HT-29 (cell line): ENCODE results near the gene AMBRA1. TPM values are rescaled to one million over a fixed set of nuclear protein-coding genes. Genes with fewer than 3 reads are reported as not detected.
A peak's percentile ranks its signal among the peaks of the same experiment; 100 is the strongest.
"Not testable (repeated sequence)": the region's sequence is repeated elsewhere in the genome, so short reads cannot be mapped to it uniquely, and the experiment has no call there.

Experiments
- DNase-seq: peaks from one replicate; pipeline ENCODE4 v3.0.0-alpha.2; 2015; ENCODE audit warnings: low spot score
- total RNA-seq: library from RNA; depleted of rRNA; stranded (reverse); fragments of >200 nt; shearing (Covaris generic); gene quantifications from 2 replicates; pipeline ENCODE4 v1.2.3, GENCODE V29; 2014

Gene AMBRA1
- total RNA-seq, 1 experiment from 2014 or later = 34.0 TPM

DNA sequence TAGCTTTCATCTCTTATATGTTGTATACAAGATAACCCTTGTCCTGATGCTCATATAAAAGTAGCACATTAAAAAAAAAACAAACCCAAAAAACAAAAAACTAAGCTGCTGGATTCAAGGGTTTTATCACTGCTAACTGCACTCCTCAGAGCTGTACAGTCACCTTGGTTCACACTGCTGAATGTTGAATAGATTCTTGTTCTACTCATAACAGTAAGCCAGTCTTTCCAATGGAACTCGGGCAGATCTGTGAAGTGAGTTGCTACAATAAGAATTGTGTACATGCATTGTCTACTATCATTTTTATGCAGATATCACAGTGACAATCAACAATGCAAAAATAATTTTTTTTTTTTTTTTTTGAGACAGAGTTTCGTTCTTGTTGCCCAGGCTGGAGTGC, 18.5 kb upstream of the AMBRA1 start:
- no peak for DNase-seq

DNA sequence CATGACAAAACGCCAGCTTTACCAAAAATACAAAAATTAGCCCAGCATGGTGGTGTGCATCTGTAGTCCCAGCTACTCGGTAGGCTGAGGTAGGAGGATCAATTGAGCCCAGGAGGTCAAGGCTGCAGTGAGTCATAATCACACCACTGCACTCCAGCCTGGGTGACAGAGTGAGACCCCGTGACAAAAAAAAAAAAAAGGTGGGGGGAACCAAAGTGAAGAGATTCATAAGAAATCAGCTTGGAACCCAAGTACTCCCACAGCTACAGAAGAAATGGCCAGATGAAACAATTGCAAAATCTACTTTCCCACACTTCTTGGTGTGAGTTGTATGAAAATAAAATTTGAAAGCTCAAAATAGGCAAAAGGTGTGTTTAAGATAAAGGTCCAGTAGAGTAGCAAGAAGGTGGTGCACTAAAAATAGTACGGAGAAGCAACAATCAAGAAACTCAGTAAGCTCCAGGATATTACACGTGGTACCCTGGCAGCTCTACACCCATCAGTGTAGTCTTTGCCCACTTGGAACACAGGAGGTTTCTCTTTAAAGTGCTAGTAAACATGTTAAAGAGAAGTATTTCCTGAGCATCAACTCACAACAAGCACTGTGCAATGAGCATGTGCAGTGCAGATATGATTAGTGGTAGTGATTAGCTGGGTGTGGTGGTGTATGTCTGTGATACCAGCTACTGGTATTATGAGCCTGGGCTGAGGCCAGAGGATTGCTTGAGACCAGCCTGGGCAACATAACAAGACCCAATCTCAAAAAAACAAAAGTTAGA, 17.9 kb upstream of the AMBRA1 start:
- DNase-seq = no peak

DNA sequence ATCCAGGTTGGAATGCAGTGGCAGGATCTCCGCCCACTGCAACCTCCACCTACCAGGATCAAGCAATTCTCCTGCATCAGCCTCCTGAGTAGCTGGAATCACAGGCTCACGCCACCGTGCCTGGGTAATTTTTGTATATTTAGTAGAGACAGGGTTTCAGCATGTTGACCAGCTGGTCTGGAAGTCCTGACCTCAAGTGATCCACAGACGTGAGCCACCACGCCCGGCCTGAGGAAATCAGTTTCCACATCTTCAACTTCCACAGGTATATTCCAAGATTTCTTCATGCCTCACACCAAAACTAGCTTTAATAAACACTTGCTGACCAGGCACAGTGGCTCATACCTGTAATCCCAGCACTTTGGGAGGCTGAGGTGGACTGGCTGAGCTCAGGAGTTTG, 15.6 kb upstream of the AMBRA1 start:
- DNase-seq = no peak

DNA sequence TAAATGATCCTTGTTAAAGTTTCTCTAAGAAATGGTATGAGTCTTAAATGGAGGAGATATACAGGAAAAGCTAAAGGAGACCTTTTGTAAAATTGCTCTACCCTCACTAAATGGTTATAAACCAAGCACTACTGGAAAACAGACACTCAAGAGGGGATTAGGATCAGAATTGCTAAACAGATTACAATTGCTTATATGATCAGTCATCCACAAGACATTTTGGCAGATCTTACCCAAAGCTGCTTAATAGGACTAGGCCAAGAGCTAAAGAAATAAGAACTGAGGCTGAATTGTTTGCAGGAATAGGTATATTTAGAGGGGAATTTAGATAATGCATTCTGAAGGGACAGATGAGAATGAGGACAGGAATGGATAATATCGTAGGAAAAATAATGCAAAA, 13.7 kb upstream of the AMBRA1 start:
- no peak for DNase-seq

DNA sequence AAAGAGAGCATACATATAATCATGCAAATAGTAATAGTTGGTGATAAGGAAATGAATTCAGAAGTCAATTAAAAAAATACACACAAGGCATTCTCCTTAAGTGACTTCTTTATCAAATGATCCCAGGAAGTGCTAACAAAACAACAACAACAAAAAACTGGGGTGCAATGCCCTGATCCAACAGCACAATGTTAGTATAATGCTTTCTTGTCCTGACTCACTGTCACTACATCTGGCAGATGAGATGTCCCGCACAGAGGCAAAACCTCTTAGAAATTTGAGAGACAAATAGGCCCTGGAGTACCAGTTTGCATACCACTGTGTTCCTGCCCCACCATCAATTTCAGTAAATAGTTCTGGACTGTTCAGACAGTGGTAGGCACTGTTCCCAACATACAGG, 11.0 kb upstream of the AMBRA1 start:
- DNase-seq = no peak

DNA sequence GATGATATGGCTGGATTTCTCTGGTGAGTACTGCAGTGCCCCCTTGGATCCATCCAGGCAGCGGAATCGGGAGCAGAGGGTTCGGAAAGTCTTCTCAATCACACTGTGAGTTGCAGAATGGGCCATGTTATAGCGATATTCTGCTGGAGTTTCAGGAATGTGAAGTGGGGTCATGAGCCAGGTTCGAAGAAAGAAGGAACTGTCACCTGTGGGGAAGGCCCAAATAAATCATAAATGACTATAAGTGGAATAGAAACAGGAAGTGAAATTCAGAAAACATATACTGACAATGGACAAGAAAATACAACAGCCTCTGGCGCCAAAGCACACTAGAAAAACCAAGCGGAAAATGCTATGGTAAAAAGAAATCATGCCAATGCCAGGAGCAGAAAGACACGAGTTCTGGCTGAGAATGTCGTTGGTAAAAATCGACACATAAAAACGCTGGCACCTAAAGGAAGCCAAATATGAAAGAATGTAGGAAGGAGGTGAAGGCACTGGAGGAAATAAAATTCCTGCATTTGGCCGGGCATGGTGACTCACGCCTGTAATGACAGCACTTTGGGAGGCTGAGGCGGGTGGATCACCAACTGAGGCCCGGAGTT, 10.0 kb upstream of the AMBRA1 start:
- DNase-seq = no peak

DNA sequence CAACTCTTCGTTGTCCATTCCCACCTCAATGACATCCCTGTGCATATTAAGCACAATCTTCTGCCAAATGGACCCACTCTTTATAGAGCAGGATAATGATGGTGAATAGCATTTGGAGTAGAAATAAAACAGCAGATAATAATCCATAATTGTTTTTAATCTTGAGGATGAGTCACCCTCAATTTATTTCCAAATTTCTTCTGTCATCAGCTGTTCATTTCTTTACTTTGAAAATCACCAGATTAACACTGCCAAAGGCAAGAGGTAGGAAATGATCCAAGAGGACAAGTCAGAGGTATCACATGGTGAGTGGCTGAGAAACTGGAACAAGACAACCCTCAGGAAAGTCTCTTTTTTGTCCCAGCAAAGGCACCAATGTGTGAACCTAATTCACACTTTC, 7.3 kb upstream of the AMBRA1 start:
- DNase-seq = no peak

DNA sequence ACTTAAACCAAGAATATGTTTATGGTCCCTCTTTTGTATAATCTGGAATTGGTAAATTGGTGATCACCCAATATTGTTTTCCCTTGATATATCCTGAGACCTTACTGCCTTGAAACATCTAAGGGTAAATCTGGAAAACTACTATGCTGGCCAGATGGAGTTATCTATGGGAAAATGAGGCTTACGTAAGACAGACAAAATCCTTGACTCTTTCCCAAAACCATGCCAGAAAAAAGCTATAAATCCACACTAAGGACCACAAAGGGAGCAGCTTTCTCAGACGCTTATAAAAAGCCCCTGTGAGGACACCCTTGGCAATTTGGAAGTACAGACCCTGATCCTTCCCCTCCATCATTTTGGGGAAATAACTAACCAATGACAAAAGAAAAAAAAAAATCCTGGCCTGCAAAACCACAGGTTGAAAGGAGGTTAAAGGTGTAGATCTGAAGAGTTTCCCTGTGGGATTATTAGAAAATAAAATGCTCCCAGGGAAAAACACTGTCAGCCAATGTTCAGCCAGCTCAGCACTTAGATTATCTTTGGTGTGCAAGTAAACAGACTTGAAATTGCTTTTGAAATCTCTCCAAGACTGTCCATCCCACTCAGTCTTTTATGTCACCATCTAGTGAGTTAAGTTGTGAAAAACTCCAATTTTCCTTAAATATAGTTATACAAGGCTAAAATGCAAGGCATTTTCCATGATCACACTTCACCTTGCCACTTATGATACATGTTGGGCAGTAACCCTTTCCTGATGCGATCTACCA, 6.6 kb upstream of the AMBRA1 start:
- no peak for DNase-seq

DNA sequence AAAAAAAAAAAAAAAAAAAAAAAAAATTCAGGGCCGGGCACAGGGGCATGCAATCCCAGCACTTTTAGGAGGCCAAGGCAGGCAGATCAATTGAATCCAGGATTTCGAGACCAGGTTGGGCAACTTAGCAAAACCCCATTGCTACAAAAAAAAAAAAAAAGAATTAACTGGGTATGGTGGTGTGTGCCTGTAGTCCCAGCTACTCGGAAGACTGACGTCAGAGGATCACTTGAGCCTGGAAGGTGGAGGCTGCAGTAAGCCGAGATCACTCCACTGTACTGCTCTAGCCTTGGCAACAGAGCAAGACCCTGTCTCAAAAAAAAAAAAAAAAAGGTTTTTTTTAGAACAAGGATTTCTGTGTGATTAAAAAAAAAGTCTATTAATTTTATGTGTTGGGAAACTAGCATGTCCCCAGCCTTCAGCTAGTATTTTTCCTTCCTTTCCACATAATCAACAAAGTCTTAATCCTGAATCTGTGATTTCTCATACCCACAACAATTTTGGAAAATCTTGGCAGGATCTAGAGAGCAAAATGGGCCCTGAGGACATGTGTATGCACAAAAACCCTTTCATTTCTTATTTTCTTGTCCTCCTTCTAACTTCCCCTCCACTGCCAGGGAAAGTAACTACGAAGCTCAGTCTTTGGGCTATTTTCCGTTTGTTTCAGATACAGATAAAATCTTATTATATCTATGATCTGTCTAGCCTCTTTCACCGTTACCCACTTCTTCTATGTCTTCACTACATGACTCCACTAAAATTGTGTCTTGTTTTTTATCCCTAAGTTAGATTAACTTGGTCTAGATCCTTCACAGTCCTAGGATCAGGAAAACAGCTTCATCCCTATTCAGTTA, 5.7 kb upstream of the AMBRA1 start:
- no peak for DNase-seq

DNA sequence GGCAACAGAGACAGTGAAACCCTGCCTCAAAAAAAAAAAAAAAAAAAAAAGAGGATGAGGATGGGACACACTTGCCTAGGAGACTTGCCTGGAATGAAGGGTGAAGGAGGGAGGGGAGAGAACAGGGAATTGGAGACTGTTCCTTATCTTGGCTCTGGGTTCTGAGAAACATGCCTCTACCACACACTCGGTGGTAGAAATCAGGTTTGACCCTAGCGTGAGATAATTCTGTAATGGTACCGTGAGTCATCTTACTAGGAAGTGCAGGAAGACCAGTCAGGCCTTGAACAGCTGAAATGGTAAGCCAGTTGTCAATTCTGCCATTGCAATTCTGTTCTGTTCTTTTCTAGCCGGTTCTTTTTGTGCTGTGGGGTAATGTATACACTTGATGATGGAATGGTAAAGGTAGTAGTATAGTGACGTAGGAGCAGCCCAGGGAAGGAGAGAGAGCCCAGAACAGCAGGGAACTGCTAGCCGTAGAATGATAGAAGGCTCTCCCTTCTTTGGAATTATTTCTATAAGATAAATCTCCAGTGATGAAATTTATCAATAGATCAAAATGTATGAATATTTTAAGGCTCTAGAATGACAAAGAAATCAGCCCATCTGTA, 3.9 kb upstream of the AMBRA1 start:
- DNase-seq = no peak

DNA sequence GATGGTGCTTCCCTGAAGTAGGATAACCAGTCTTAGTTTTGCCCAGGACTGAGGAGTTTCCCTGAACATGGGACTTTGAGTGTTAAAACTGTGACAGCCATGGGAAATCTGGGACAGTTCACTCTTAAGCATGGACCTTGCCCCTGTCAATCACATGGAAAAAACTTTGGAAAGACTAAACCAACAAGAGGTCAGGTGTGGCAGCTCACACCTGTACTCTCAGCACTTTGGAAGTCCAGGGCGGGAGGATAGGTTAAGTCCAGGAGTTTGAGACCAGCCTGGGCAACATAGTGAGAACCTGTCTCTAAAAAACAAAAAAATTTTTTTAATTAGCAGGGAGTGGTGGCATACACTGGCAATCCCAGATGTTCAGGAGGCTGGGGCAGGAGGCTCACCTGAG, 3.3 kb upstream of the AMBRA1 start:
- DNase-seq = no peak

DNA sequence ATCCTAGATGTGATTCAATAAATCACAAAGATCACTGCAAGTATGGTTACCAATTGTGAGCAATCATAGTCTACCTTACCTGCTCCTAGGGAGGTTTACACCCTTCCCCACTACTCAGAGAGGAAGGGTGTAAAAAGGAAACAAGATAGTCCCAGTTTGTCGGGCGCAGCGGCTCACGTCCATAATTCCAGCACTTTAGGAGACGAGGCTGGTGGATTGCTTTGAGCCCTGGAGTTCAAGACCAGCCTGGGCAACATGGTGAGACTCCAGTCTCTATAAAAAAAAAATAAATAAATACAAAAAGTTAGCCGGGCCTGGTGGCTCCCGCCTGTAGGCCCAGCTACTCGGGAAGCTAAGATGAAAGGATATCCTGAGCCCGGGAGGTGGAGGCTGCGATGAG, 962 bp upstream of the AMBRA1 start:
- no peak for DNase-seq

DNA sequence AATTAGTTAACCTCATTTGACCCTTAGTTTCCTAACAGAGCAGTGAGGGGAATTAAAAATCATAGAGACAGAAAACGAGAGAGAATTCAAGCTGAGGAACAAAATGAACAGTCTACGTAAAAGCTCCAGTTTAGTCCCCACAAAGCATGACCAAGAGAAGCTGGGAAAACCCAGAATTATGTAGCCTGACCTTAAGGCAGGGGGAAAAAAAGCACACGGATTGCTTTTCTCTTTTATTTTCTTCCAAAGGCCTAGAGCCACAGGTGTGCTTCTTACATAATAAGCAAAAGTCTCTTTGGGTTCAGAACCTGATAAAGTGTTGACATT, 514 bp upstream of the AMBRA1 start:
- no peak for DNase-seq

DNA sequence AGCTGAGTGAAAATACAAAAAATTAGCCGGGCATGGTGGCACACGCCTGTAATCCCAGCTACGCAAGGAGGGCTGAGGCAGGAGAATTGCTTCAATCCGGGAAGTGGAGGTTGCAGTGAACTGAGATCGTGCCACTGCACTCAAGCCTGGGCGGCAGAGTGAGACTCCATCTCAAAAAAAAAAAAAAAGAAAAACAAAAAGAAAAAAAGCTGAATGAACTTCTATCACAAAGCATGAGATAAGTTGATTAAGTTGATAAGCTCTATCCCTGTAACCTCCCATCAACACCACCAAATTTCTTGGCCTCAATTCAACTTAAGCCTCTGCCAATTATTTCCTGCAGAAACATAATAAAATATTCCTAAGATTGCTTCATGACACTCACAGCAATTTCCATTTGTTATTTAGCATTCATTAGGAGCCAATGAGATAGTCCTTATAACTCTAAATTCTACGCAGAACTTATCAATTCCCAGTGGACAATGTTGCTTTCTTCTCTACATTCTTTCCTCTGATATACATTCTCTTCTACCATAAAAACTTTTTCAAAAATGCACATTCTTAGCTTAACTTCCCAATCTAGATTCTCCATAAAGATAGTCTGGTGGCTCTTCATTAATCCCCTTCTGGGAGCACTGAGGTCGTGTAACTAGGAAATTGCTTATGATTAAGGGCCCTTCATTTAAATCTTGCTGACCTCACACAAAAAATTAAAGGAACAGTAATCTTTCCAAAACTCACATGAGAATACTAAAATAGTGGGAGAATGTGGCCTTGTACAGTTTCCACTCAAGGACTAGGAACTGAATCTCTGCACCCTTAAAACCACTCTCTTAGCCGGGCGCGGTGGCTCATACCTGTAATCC, 2.9 kb downstream of the AMBRA1 start:
- no peak for DNase-seq

DNA sequence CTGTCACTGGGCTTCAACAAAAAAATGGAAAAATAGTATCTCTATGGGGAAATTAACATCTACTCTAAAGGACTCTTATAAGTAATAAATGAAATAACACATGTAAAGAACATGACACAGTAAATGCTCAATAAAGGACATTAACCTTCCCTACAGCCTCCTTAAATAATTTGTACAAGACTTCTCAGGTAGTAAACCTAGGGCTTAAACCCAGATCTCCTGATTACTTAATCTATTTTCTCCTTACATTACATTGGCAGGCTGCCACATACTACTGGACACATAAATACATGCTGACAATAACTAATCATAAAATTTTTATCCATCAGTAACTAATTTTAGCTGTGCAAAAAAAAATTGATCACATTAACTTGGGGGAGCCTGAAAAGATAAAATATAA, 4.9 kb downstream of the AMBRA1 start:
- DNase-seq = peak; percentile 39

DNA sequence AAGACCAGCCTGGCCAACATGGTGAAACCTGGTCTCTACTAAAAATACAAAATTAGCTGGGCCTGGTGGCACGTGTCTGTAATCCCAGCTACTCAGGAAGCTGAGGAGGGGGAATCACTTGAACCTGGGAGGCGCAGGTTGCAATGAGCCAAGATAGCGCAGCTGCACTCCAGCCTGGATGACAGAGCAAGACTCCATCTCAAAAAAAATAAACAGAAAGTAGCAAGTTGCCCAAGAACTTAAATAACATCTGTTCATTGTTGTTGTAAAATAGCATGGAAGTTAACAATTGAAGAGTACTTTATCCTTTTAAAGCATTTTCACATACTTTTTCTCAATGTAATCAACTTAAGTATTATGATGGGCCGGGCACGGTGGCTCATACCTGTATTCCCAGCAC, 5.7 kb downstream of the AMBRA1 start:
- no peak for DNase-seq

DNA sequence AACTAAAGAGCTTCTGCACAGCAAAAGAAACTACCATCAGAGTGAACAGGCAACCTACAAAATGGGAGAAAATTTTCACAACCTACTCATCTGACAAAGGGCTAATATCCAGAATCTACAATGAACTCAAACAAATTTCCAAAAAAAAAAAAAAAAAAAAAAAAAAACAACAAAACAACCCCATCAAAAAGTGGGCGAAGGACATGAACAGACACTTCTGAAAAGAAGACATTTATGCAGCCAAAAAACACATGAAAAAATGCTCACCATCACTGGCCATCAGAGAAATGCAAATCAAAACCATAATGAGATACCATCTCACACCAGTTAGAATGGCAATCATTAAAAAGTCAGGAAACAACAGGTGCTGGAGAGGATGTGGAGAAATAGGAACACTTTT, 10.3 kb downstream of the AMBRA1 start:
- not testable (repeated sequence) for DNase-seq

DNA sequence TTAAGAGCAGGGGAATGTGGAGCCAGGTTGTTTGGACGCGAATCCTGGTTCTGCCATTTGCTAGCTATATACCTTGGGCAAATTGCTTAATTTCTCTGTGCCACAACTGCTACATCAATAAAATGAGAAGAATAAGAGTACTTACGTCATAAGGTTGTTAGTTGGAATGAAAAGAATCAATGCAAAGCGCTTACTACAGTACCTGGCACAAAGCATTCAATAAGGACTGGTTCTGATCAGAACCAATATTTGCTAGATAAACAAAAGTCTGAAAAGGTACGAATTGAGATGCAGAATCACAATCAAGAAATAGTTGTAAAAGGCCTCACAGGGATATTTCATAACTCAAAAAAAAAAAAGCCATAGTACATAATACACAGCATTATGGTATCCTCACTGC, 11.2 kb downstream of the AMBRA1 start:
- no peak for DNase-seq

DNA sequence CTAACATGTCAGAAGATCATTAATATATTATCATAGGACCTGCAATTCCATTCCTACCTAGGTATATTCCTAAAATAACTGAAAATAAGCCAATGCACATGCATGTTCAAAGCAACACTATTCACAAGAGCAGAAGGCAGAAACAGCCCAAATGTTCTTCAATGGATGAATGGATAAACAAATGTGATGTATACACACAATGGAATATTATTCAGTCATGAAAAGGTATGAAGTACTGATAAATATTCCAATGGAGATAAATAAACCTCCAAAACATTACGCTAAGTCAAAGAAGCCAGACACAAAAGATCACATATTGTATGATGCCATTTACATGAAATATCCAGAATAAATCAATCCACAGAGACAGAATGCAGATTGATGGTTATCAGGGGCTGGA, 16.8 kb downstream of the AMBRA1 start:
- DNase-seq = no peak

DNA sequence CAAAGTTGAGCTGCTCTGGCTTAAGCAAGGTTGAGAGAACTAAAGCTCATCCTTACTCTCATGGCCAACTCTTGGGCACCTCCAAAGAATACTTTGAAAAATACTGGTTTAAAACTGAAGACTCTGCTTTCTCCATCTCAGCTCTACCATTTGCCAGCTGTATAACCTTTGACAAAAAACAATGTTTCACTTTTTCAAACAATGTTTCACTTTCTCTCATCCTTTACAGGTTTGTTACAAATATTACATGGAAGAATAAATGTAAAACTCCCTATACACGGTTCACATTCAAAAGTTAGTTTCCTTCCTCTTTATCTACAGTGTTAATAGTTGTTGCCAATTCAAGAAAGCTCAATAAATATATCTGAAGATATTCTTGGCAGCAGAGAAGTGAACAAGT, 19.2 kb downstream of the AMBRA1 start:
- DNase-seq = no peak
